HG03159 (cell line): ENCODE measurements around the gene FBXO11.
"Not testable (repeated sequence)": the region's sequence is repeated elsewhere in the genome, so short reads cannot be mapped to it uniquely, and the experiment has no call there.

Experiments used
- ATAC-seq: cut with Tn5 transposase; IDR thresholded peaks from one replicate; pipeline ENCODE4 v1.9.1; 2021; ENCODE audit warnings: mild to moderate bottlenecking, moderate library complexity; ENCODE audit not compliant: unreplicated experiment

FBXO11 gene

DNA sequence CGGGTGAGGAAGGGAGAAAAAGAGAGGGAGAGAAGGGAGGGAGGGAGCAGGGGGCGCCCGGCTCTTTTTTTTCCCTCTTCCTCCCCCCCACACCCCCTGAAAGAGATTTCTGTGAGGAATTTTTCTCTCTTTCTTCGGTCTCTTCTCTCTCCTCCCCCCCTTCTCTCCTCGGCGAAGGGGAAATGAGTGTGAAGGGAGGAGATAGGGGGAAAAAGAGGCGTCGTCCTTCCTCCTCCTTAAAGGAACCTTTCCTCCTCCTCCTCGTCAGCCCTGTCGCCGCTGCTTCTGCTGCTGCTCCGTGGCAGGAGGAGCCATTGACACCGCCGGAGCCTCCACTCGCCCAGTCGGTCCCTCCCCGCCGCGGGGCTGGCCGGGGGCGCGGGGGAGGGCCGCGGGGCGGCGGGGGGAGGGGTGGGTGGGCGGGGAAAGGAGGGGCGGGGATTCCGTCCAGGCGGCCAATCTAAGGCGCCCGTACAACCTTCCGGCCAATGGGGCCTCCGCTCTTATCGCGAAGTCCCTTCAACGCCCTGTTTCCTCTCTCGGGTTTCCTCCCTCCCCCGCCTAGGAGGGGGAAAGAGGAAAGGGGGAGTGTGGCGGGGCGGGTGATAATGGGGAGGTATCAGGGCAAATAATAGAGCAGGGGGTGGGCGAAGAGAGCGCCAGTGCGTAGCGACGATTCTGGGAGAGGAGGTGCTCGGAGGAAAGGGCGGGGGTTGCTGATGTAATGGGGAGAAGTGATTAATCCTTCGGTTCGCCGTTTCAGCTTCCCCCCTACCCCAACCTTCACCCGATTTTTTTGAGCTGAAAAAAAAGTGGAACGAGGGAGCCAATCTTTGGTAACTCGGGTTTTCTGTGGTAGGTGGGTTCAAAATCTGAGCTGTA lies at the start of gene FBXO11:
TSS of gene FBXO11 (minus strand) at position 342 of the 882 bp plus-strand sequence. CDS start 778 bp downstream, outside the sequence.
- ATAC-seq: peak; percentile 83

- no peak for ATAC-seq
These were observed 44.3 kb upstream of the FBXO11 start for GRCh38 chr2:47950340-47951301.

DNA sequence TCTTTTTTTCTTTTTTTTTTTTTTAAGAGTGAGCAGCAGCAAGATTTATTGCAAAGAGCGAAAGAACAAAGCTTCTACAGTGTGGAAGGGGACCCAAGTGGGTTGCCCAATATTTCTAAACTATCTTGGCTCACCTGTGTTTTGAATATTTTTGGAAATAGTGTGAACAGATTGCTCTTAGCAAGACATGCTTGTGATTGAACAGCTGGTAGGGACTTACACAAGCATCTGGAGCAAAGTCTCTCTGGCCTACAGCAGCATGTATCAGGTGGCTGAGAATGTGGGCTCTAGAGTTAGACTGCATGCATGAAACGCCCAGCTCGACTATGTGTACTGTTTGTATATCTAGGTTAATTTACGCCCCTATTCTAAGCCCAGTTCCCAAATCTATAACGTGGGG lies 40.3 kb upstream of the FBXO11 start:
- no peak for ATAC-seq

GRCh38 chr2:47945046-47945781 lies 38.9 kb upstream of the FBXO11 start:
- no peak for ATAC-seq

DNA sequence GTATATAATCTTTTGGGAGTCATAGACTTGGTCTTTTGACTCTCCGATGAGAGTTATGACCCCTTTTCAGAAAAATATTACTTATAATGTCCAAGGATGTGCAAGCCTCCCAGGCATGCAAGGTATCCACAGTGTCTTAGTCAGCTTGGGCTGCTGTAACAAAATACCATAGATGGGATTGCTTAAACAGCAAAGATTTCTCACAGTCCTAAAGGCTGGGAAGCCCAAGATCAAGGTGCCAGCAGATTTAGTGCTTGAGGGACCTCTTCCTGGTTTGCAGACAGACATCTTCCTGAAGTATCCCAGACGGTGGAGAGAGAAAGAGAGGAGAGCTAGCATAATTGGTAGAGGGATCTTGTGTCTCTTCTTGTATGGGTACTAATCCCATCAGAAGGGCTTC lies 35.6 kb upstream of the FBXO11 start:
- no peak for ATAC-seq

GRCh38 chr2:47937677-47938076 lies 31.4 kb upstream of the FBXO11 start:
- ATAC-seq: no peak

- no peak for ATAC-seq
These were observed 28.8 kb upstream of the FBXO11 start for GRCh38 chr2:47935071-47935470.

DNA sequence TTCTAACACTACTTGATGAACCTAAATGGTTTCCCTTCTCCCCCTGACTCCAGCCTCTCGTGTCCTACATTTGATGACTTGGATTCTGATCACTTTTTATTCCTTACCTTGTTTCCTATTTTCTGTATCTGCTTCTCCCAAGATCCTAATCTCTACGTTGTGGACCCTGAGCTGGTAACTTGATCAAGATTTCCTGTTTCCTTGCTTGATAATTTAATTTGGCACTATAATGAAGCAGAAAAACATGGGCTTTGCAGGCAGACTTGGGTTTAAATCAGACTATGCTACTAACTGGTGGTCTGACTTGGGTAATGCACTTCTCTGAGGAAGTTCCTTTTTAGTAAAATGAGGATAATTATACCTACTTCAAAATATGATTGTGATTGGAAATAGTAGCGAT lies 11.7 kb upstream of the FBXO11 start:
- ATAC-seq: no peak

- ATAC-seq: no peak
These were observed 11.1 kb upstream of the FBXO11 start for GRCh38 chr2:47917276-47917961.

GRCh38 chr2:47916412-47916811 lies 10.1 kb upstream of the FBXO11 start:
- no peak for ATAC-seq

GRCh38 chr2:47910662-47911061 lies 4.4 kb upstream of the FBXO11 start:
- ATAC-seq: not testable (repeated sequence)

GRCh38 chr2:47908682-47909081 lies 2.4 kb upstream of the FBXO11 start:
- no peak for ATAC-seq

DNA sequence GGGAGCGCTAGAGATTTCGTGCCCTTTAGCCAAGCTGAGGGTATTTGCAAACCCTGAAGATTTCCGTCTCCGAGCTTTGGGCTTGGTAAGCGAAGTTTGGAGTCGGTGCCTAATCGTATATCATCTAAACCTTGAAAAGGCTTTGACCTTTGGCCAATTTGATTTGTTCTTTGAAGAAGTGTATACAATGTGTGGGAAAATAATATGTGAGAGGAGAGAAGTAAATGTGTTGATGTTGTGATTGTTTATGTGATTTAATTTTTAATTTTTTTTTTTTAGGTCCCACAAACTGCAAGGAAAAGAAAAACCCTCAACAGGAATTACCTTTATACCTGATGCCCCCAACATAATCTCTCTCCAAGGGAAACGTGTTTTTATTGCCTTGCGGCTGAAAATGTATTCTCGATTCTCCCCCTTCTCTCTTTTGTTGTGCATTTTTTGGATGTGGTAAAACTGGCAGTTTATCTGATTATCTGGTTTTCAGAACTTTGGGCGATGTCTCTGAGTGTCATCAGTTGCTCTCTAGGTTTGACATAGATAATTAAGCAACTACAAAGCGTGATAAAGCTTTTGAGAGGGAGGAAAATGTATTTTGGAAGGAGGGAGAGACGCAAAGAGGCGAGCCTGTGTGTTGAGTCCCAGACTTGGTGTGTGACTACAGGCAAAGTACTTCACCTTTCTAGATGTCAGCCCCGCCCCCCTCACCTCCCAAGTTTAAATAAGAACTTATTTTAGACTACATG lies 912 bp upstream of the FBXO11 start:
- ATAC-seq: no peak

DNA sequence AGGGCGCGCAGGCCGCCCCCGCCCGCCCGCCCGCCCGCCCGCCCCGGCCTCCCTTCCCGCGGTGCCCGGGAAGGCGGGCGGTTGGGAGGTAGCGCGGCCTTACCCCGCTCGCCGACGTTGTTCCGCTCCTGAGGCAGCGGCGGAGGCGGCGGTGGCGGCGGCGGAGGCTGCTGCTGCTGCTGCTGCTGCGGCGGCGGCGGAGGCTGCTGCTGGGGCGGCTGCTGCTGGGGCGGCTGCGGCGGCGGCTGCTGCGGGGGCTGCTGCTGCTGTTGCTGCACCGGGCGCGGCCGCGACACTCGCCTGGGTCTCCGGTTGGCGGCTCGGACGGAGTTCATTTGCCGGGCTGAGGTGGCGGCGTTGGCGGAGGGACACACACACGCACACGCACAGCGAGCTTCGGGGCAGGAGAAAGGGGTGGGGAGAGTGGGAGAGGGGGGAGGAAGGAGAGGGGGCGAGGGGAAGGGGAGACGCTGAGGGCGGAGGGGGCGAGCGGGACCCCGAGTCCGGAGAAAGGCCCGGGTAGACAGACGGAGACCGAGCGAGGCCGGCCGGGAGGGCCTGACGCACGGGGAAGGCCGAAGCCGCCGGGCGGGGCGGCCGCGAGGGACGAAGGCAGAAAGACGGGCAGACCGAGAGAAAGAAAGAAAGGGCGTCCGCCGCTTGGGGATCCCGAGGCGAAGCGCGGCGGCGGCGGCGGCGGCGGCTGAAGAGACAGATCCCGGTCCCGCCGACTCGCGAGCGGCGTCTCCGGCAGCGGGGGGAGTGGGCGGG lies 727 bp downstream of the FBXO11 start:
- ATAC-seq: peak; percentile 26

DNA sequence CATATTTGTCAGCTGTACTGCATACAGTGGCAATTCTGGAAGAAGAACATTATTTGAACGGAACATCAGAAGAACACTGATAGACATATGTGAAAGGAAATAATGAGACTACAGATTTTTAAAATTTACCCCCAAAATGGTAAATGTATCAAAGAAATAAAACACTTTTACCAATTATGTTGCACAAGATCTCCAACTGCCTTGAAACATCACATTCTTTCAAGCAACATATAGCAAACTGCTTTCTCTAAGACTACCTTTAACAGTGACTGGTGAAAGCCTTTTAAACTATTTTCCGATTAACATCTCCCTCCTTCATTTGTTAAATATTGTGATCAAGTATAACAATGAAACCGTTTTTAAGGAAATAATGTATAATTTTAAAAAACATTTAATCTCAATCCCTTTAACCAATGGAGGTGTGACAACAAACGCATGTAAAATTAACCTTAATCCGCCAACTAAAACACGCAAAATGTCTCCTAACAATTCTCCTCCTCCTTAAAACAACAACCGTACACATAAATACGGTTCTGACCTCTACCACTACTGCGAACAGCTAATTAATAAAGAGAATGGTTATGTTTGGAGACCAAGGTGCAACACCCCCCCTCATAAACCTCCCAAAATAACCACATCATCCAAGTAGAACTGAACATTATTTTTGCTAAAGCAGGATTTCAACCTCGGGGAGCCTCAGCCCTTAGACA lies 2.4 kb downstream of the FBXO11 start:
- no peak for ATAC-seq

DNA sequence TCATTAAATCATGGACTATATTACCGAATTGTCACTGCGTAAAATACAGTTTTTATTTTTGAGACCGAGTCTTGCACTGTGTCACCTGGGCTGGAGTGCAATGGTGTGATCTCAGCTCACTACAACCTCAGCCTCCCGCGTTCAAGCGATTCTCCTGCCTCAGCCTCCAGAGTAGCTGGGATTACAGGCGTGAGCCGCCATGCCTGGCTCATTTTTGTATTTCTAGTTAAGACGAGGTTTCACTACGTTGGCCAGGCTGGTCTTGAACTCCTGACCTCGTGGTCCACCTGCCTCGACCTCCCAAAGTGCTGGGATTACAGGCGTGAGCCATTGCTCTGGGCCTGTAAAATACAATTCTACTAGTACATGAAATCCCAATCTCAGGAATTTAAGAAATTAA lies 4.4 kb downstream of the FBXO11 start:
- not testable (repeated sequence) for ATAC-seq

DNA sequence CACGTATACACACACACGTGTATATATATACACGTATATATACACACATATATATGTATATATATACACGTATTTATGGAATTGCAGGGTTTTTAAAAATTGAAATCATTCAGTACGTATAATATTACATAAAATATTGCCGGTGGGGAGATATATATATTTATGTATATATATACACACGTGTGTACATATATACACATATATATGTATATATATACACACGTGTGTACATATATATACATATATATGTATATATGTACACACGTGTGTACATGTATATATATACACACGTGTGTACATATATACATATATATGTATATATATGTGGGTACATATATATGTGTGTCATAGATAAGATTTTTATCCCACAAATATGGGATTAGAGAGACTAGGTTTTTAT lies 5.4 kb downstream of the FBXO11 start:
- ATAC-seq: no peak
